ENCODE measurements around the gene BBOF1.

DNA sequence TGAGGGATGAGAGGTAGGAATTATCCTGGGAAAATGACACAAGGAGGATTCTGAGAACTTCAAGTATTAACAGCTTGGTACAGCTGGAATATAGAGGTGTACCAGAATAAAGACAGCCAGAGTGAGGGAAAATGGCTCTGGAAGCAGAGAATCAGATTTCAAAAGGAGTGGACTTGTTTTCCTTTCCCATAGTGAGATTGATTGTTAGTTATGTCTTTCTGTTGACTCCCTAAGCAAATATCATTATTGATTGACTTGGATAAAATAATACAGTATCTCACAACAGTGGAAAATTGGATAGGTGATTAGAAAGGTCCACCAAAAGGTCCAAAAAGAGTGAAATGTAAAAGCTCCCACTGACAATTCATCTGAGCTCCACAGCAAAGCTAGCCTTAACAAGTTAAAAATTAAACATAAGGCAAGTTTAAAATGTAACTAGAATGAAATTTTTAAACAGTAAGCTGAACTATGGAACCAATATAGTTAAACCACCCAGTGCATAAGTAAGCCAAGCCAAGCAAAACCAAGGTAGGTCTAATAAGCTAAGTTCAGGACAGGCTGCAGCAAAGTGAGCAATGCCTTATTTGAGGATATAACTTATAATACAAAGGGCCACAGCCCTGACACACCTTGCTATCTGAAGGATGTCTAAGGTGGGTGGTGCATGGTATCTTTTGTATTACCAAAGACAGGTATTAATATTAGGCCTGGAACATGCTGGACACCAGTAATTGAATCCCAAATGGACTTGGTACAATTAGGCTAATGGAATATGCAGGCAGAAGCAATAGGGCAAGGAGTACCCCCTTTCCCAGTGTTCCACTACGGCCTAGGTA is 21.8 kb upstream of the BBOF1 start:
- TF ChIP-seq, protein P1, sequence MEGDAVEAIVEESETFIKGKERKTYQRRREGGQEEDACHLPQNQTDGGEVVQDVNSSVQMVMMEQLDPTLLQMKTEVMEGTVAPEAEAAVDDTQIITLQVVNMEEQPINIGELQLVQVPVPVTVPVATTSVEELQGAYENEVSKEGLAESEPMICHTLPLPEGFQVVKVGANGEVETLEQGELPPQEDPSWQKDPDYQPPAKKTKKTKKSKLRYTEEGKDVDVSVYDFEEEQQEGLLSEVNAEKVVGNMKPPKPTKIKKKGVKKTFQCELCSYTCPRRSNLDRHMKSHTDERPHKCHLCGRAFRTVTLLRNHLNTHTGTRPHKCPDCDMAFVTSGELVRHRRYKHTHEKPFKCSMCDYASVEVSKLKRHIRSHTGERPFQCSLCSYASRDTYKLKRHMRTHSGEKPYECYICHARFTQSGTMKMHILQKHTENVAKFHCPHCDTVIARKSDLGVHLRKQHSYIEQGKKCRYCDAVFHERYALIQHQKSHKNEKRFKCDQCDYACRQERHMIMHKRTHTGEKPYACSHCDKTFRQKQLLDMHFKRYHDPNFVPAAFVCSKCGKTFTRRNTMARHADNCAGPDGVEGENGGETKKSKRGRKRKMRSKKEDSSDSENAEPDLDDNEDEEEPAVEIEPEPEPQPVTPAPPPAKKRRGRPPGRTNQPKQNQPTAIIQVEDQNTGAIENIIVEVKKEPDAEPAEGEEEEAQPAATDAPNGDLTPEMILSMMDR (IDR thresholded peaks at IDR 0.05; ENCODE audit: low read depth, low read length), result no peak
- TF ChIP-seq EZH2phosphoT487 (IDR thresholded peaks at IDR 0.05; ENCODE audit: low read depth), result no peak
